Hepatic stellate cell (primary cell): Measurements from ENCODE around the gene TLX2.

Experiments
- DNase-seq: peaks from one replicate; pipeline ENCODE4 v3.0.0; 2011; ENCODE audit warnings: low spot score

The TLX2 gene

GRCh38 chr2:74496997-74497776 lies 17.1 kb upstream of the TLX2 start:
- no peak for DNase-seq

GRCh38 chr2:74497777-74498499 lies 16.3 kb upstream of the TLX2 start:
- no peak for DNase-seq

GRCh38 chr2:74498500-74499266 lies 15.6 kb upstream of the TLX2 start:
- no peak for DNase-seq

- no peak for DNase-seq
These were observed 14.8 kb upstream of the TLX2 start, which contains the start of gene LBX2 for GRCh38 chr2:74499267-74499939. LBX2 (minus strand) TSS chr2:74499603; CDS start chr2:74499537, 66 bp downstream.

- no peak for DNase-seq
These were observed 14.2 kb upstream of the TLX2 start for GRCh38 chr2:74499940-74500577.

- no peak for DNase-seq
These were observed 13.7 kb upstream of the TLX2 start for GRCh38 chr2:74500578-74500946.

GRCh38 chr2:74501335-74502071 lies 12.7 kb upstream of the TLX2 start:
- DNase-seq, result no peak

GRCh38 chr2:74502147-74502719 lies 12.0 kb upstream of the TLX2 start:
- no peak for DNase-seq

- DNase-seq, result peak; percentile 94
These were observed 11.3 kb upstream of the TLX2 start for GRCh38 chr2:74502720-74503505.

GRCh38 chr2:74503506-74504475 lies 10.5 kb upstream of the TLX2 start:
- DNase-seq, result no peak

GRCh38 chr2:74504591-74504990 lies 9.7 kb upstream of the TLX2 start:
- DNase-seq, result no peak

GRCh38 chr2:74505448-74506246 lies 8.6 kb upstream of the TLX2 start:
- no peak for DNase-seq

- peak; percentile 99 for DNase-seq
These were observed 6.9 kb upstream of the TLX2 start, which contains the start of gene PCGF1 for GRCh38 chr2:74507145-74507925. PCGF1 (minus strand) TSS chr2:74507695; CDS start chr2:74507668, 27 bp downstream.

GRCh38 chr2:74507926-74508520 lies 6.2 kb upstream of the TLX2 start:
- no peak for DNase-seq

- DNase-seq, result no peak
These were observed 4.0 kb upstream of the TLX2 start for GRCh38 chr2:74510272-74510671.
